ENCODE results near the gene LDLR.
"Not testable (repeated sequence)": the region's sequence is repeated elsewhere in the genome, so short reads cannot be mapped to it uniquely, and the experiment has no call there.

LDLR gene

DNA sequence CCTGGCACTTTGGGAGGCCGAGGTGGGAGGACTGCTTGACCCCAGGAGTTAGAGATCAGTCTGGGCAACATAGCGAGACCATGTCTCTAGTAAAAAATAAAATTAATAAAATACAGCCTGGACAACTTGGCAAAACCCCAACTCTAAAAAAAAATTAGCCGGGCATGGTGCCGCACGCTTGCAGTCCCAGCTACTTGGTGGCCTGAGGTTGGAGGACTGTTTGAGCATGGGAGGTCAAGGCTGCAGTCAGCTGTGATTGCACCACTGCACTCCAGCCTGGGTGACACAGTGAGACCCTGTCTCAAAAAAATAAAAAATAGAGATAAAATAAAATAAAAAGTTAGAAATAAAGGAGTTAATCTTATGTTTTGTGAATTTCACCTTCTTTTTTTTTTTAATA is 81.9 kb downstream of the LDLR start:
- DNase-seq = no peak

DNA sequence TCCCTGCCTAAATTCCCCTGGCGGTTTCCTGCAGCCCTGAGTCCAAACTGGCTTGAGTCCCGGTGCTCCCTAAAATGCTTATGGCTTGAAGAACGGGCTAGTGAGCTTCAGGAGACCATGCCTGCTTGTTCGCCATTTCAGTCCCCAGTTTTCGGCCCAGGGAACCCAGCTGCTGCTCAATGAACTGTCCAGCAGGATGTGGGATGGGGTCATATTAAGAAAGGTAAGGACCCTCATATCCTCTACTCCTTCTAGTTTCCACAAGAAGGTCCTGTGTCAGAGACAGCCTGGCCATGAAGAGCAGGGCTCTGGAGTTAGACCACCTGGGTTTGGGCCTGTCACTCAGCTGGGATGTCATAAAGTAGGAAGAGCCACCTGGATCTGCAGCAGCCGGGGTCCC is 83.3 kb downstream of the LDLR start:
- no peak for DNase-seq

DNA sequence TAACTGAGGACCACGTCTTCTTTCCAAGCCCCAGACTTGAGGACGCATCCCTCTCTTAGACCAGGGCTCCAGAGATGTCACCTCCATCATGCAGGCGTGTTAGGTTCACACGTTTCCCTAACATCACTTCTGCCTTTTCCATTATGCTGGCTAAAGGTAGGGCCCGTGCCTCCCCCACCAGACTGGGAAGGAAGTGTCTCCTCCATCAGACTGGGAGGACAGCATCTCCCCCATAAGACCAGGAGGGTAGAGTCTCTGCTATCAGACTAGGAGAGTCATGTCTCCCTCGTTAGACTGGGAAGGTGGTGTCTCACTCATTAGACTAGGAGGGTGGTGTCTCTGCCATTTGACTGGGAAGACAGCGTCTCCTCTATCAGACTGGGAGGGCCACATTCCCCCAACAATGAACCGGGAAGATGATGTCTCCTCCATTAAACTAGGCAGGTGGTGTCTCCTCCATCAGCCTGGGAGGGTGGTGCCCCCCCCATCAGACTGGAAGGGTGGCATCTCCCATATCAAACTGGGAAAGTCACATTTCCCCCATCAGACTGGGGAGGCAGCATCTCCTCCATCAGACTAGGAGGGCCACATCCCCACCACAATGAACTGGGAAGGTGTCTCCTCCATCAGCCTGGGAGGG is 84.4 kb downstream of the LDLR start:
- no peak for DNase-seq

DNA sequence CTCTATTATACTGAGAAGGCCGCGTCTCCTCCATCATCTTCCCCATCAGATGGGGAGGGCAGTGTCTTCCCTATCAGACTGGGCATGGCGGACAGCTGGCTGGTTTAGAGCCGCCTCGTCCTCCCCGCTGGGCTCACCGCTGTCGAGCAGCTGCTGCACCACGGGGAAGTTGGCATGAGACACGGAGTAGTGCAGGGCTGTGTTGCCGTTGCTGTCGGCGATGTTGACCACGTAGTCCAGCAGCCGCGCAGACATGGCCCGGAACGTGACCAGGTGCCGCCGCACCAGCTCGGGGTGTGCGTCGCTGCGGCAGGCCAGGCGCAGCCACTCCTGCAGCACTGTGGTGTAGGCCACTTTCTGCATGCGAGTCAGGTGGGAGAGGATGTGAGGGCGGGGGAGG is 85.1 kb downstream of the LDLR start:
- DNase-seq = no peak

DNA sequence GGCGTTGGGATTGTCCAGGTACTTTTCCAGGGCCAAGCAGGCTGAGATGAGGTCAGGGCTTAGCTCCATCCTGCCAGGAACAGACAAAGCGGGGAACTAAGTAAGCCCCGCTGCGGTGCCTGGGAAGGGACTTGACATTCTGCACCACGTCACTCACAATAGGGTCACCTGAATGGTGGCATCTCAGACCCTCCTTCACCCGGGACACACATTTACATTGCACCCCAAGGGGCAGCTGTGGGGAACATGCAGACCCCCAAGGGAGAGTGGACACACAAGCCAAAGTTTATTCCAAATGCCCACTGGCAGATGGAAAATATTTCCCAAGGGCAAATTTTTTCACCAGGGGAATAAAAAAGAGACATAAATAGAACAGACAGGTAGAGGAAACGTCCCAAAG is 86.7 kb downstream of the LDLR start:
- no peak for DNase-seq

DNA sequence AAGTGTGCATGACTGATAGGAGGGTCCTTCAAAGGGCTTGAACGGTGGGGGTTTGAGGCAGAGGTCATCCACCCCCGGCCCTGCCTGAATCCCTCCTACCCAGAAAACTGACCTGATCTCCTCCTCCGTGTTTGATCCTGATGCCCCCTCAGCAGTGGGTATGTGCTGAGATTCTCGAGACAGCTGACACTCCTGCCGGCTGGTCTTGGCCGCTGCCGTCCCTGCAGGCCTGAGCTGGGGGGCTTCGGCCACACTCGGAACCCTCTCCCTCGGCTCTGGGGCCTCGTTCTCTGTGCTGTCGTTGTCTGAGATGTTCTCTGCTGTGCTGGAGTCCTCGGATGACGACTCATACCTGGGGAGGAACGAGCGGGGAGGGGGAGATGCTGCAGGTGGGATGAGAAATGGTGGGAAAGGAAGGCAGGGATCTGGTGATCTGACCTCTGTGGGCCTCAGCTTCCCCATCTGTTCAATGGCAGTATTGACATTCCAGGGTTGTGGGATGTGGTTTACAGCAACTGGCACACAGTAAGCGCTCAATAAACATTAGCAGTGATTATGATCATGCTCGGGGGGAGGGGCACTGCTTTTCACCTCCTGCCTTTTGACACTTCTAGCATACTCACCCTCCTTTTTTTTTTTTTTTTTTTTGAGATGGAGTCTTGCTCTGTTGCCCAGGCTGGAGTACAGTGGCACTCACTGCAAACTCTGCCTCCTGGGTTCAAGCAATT is 87.4 kb downstream of the LDLR start:
- DNase-seq = no peak

DNA sequence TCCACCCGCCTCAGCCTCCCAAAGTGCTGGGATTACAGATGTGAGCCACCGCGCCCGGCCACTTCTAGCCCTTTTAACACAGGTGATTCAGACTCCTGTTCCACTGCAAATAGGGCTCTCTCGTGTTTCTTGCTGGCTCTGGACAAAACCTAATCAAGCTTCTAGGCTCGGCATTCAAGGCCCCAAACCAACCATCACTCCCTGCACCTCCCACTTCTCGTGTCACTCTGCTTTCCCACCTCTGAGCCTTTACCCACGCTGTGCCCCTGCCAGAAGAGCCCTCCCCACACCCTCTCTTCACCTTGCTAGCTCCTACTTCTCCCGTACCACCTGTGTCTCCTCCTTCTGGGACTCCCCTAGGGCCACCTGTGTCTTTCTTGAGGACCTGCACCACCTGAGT is 88.3 kb downstream of the LDLR start:
- no peak for DNase-seq

DNA sequence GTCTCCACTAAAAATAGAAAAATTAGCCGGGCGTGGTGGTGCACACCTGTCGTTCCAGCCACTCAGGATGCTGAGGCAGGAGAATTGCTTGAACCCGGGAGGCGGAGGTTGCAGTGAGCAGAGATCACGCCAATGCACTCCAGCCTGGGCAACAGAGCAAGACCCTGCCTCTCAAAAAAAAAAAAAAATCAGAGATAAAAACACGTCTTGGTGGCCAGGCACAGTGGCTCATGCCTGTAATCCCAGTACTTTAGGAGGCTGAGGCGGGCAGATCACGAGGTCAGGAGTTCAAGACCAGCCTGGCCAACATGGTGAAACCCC is 89.8 kb downstream of the LDLR start:
- DNase-seq = not testable (repeated sequence)

DNA sequence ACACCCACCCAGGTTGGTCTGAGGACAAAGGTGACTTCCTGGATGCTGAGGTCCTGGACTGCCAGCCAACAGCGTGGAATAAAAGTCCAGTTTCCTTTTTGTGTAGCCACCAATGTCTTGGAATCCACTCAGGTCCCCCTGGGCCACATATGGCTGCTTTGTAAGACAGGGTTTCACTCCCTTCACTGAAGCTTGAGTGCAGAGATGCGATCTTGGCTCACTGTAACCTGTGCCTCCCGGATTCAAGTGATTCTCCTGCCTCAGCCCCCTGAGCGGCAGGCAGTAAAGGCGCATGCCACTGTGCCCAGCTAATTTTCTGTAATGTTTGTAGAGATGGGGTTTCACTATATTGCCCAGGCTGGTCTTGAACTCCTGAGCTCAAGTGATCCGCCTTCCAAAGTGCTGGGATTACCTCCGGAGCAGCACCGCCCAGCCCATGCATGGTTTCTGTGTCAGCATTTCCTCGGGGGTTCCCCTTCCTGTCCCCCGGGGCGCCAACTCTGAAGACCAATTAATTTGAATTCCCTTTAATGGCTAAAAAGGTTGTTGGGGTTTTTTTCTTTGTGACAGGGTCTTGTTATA is 90.5 kb downstream of the LDLR start:
- DNase-seq = no peak

DNA sequence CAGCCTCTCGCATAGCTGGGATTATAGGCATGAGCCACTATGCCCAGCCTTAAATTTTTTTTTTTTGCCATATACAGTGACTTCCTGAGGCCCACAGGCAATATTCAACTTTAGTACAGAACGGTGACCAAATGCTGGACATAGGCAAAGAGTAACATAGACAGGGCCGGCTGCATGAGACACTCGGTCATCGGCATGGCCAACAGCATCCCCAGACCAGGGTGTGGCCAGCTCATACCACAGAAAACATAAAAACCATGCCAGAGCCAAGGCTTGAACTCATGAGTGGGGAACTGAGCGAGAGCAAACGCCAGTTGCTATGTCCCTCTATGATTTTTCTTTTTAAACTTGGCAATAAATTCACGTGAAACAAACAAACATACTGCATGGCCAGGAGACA is 91.1 kb downstream of the LDLR start:
- DNase-seq = no peak

DNA sequence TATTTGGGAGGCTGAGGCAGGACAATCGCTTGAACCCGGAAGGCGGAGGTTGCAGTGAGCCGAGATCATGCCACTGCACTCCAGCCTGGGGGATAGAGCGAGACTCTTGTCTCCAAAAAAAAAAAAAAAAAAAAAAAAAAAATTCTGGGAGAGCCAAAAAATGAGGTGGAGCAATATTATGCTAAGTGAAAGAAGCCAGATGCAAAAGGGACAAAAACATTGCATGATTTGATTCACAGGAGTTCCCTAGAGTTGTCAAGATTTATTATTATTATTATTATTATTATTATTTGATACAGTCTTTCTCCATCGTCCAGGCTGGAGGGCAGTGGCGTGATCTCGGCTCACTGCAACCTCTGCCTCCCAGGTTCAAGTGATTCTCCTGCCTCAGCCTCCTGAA is 91.7 kb downstream of the LDLR start:
- not testable (repeated sequence) for DNase-seq

DNA sequence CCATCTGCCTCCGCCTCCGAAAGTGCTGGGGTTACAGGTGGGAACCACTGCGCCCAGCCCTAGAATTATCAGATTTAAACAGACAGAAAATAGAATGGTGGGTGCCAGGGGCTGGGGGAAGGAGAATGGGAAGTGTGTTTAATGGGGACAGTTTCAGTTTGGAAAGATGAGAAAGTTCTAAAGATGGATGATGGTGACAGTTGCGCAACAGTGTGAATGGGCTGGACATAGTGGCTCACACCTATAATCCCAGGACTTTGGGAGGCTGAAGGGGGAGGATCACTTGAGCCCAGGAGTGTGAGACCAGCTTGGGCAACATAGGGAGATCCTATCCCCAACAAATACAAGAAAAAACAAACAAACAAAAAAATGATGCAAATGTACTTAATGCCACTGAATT is 92.2 kb downstream of the LDLR start:
- DNase-seq = no peak

Measured in hypothalamus (tissue), 51 donors.